Measurements from ENCODE around the gene UAP1L1. TPM values are rescaled to one million over a fixed set of nuclear protein-coding genes. Genes with fewer than 3 reads are reported as not detected.
A peak's percentile ranks its signal among the peaks of the same experiment; 100 is the strongest.

The UAP1L1 gene
- total and polyA plus RNA-seq, 9 of the 15 experiments (the other 6 are each of a cell fraction or from before 2014, with no cell fraction given), result 0.20 to 8.6 (median 3.7) TPM

DNA sequence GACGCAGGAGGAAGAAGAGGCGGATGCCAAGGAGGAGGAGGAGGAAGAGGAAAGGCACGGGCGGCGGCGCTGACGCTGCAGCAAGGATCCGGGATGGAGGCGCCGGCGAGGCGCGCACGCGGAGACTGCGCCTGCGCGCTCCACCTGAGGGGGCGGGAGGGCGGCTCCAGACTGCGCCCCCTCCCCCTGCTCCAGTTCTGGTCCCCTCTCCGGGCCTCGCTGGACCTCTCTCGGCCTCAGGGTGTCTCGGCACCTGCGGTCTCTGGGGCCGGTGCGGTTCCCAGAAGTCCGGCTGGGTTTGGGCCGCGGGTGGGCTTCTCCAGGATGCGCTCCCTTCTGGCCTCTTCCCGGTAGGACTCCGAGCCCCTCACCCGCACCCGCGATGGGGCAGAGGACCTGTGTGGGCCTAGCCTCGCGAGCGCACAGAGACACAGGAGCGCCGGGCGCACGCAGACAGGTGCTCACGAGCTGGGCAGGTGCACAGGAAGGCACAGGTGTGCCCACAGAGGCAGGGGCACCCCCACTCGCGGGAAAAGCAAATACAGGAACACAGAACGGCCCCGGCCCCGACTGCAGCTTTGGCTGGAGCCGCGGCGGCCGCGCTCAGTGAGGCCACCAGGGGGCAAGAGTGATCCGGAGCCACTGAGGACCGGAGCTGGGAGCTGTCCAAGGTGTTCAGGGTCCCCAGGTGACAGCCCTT, 31.1 kb upstream of the UAP1L1 start, which contains the start of gene NPDC1 (continued):
- TF ChIP-seq, protein P1, sequence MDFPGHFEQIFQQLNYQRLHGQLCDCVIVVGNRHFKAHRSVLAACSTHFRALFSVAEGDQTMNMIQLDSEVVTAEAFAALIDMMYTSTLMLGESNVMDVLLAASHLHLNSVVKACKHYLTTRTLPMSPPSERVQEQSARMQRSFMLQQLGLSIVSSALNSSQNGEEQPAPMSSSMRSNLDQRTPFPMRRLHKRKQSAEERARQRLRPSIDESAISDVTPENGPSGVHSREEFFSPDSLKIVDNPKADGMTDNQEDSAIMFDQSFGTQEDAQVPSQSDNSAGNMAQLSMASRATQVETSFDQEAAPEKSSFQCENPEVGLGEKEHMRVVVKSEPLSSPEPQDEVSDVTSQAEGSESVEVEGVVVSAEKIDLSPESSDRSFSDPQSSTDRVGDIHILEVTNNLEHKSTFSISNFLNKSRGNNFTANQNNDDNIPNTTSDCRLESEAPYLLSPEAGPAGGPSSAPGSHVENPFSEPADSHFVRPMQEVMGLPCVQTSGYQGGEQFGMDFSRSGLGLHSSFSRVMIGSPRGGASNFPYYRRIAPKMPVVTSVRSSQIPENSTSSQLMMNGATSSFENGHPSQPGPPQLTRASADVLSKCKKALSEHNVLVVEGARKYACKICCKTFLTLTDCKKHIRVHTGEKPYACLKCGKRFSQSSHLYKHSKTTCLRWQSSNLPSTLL (IDR thresholded peaks at IDR 0.05), result no peak
- TF ChIP-seq KDM4B (IDR thresholded peaks at IDR 0.05; ENCODE audit: borderline replicate concordance in 2 of 2, low read depth in 1 of 2), result no peak
- TF ChIP-seq KDM1A (IDR thresholded peaks at IDR 0.05), result no peak
- no peak for TF ChIP-seq TCFL5 (CRISPR knock-in tag; conservative IDR thresholded peaks at IDR 0.05)
- no peak for TF ChIP-seq ZNF79 (CRISPR knock-in tag; IDR thresholded peaks at IDR 0.05; ENCODE audit: low read depth)
- TF ChIP-seq ZNF551 (CRISPR knock-in tag; IDR thresholded peaks at IDR 0.05), result no peak
- peak in 1 of 3 experiments; percentile 19 for TF ChIP-seq YY1 (IDR thresholded peaks at IDR 0.05; ENCODE audit: borderline replicate concordance in 1 of 3, control insufficient read depth in 1 of 3, extremely low read depth in 1 of 3, insufficient read depth in 3 of 3, insufficient read length in 1 of 3, insufficient replicate concordance in 2 of 3, low read depth in 1 of 3, low read length in 2 of 3)
- TF ChIP-seq, protein P2, sequence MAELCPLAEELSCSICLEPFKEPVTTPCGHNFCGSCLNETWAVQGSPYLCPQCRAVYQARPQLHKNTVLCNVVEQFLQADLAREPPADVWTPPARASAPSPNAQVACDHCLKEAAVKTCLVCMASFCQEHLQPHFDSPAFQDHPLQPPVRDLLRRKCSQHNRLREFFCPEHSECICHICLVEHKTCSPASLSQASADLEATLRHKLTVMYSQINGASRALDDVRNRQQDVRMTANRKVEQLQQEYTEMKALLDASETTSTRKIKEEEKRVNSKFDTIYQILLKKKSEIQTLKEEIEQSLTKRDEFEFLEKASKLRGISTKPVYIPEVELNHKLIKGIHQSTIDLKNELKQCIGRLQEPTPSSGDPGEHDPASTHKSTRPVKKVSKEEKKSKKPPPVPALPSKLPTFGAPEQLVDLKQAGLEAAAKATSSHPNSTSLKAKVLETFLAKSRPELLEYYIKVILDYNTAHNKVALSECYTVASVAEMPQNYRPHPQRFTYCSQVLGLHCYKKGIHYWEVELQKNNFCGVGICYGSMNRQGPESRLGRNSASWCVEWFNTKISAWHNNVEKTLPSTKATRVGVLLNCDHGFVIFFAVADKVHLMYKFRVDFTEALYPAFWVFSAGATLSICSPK (IDR thresholded peaks at IDR 0.05; ENCODE audit: borderline replicate concordance), result no peak
- TF ChIP-seq, protein P3, sequence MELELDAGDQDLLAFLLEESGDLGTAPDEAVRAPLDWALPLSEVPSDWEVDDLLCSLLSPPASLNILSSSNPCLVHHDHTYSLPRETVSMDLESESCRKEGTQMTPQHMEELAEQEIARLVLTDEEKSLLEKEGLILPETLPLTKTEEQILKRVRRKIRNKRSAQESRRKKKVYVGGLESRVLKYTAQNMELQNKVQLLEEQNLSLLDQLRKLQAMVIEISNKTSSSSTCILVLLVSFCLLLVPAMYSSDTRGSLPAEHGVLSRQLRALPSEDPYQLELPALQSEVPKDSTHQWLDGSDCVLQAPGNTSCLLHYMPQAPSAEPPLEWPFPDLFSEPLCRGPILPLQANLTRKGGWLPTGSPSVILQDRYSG (tag; conservative IDR thresholded peaks at IDR 0.05; ENCODE audit: low read depth), result no peak
- no peak for TF ChIP-seq PTBP1 (IDR thresholded peaks at IDR 0.05; ENCODE audit: low read depth, low read length)
- no peak for TF ChIP-seq ZNF121 (CRISPR knock-in tag; conservative IDR thresholded peaks at IDR 0.05)
- TF ChIP-seq ZNF24 (IDR thresholded peaks at IDR 0.05), result no peak
- TF ChIP-seq RCOR1 (IDR thresholded peaks at IDR 0.05; ENCODE audit: borderline replicate concordance in 1 of 2, low read depth in 2 of 2, low read length in 2 of 2), result peak in 1 of 2 experiments; percentile 81; a peak in 1 of 4 replicates
- no peak for TF ChIP-seq ERF (CRISPR knock-in tag; IDR thresholded peaks at IDR 0.05)
- no peak for TF ChIP-seq NEUROD1 (IDR thresholded peaks at IDR 0.05; ENCODE audit: borderline replicate concordance, low read depth, low read length, partially characterized antibody)
- TF ChIP-seq, protein P4, sequence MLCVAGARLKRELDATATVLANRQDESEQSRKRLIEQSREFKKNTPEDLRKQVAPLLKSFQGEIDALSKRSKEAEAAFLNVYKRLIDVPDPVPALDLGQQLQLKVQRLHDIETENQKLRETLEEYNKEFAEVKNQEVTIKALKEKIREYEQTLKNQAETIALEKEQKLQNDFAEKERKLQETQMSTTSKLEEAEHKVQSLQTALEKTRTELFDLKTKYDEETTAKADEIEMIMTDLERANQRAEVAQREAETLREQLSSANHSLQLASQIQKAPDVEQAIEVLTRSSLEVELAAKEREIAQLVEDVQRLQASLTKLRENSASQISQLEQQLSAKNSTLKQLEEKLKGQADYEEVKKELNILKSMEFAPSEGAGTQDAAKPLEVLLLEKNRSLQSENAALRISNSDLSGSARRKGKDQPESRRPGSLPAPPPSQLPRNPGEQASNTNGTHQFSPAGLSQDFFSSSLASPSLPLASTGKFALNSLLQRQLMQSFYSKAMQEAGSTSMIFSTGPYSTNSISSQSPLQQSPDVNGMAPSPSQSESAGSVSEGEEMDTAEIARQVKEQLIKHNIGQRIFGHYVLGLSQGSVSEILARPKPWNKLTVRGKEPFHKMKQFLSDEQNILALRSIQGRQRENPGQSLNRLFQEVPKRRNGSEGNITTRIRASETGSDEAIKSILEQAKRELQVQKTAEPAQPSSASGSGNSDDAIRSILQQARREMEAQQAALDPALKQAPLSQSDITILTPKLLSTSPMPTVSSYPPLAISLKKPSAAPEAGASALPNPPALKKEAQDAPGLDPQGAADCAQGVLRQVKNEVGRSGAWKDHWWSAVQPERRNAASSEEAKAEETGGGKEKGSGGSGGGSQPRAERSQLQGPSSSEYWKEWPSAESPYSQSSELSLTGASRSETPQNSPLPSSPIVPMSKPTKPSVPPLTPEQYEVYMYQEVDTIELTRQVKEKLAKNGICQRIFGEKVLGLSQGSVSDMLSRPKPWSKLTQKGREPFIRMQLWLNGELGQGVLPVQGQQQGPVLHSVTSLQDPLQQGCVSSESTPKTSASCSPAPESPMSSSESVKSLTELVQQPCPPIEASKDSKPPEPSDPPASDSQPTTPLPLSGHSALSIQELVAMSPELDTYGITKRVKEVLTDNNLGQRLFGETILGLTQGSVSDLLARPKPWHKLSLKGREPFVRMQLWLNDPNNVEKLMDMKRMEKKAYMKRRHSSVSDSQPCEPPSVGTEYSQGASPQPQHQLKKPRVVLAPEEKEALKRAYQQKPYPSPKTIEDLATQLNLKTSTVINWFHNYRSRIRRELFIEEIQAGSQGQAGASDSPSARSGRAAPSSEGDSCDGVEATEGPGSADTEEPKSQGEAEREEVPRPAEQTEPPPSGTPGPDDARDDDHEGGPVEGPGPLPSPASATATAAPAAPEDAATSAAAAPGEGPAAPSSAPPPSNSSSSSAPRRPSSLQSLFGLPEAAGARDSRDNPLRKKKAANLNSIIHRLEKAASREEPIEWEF (CRISPR knock-in tag; IDR thresholded peaks at IDR 0.05), result no peak

All from K562 (cell line).